ENCODE results near the gene ZNF547. TPM values are rescaled to one million over a fixed set of nuclear protein-coding genes. Genes with fewer than 3 reads are reported as not detected.

Gene ZNF547
- total and polyA plus RNA-seq, 2 experiments from 2014 or later, result 1.1 to 4.9 TPM

- Mint-ChIP-seq H3K27me3 (ENCODE audit: insufficient read depth, low read depth, poor library complexity) (peaks cover 2% of the 10 kb centered on the region), H3K36me3 (ENCODE audit: low read depth) (peaks cover 17% of the 10 kb centered on the region), H3K27ac (no peak overlapping the region), H3K4me3 (no peak overlapping the region), H3K4me1 (no peaks in the 10 kb centered on the region), H3K9me3 (peaks cover 9% of the 10 kb centered on the region; the same call in 2 of the 3 replicates)
- Histone ChIP-seq H3K27me3 (ENCODE audit: insufficient read depth) (peaks cover 5% of the 10 kb centered on the region; the same call in 1 of the 2 replicates), H3K79me2 (replicated peaks; ENCODE audit: insufficient read depth) (no peaks in the 10 kb centered on the region), H3K4me2 (no peak overlapping the region), H3F3A (replicated peaks; ENCODE audit: low read depth) (no peaks in the 10 kb centered on the region), H3K27ac (ENCODE audit: low read depth) (no peak overlapping the region), H2AFZ (no peak overlapping the region), H4K20me1 (replicated peaks; ENCODE audit: insufficient read depth) (no peaks in the 10 kb centered on the region), H3K9me2 (ENCODE audit: insufficient read depth) (no peaks in the 10 kb centered on the region), H3K36me3 (ENCODE audit: insufficient read depth) (no peaks in the 10 kb centered on the region), H3K4me1 (ENCODE audit: insufficient read depth) (no peaks in the 10 kb centered on the region), H3K4me3 (no peak overlapping the region)
- DNase-seq (ENCODE audit: low spot score) (no peak), ATAC-seq (no peak)
- TF ChIP-seq POLR2AphosphoS5 (IDR thresholded peaks at IDR 0.05; ENCODE audit: low read depth) (no peak), ZNF462 (CRISPR knock-in tag; IDR thresholded peaks at IDR 0.05) (no peak), EZH2 (IDR thresholded peaks at IDR 0.05; ENCODE audit: low read depth, unreplicated experiment) (no peak), ETS1 (IDR thresholded peaks at IDR 0.05) (no peak), STAT1 (IDR thresholded peaks at IDR 0.05; ENCODE audit: unreplicated experiment) (no peak), ZNF331 (CRISPR knock-in tag; IDR thresholded peaks at IDR 0.05; ENCODE audit: low read depth) (no peak), EZH2phosphoT487 (IDR thresholded peaks at IDR 0.05; ENCODE audit: unreplicated experiment) (no peak), CREB1 (CRISPR knock-in tag; IDR thresholded peaks at IDR 0.05; ENCODE audit: low read depth) (no peak), JUNB (IDR thresholded peaks at IDR 0.05; ENCODE audit: unreplicated experiment) (no peak), ZNF114 (CRISPR knock-in tag; IDR thresholded peaks at IDR 0.05) (no peak)
Observed at GRCh38 chr19:57382806-57383488, 19.6 kb downstream of the ZNF547 start.

Measured in GM23338 (cell line).